HepG2 (cell line): Measurements from ENCODE around the gene KCNS1. TPM values are rescaled to one million over a fixed set of nuclear protein-coding genes. Genes with fewer than 3 reads are reported as not detected.

ENCODE experiments used
- ATM ChIP-seq: fragments of 450-650 bp; IDR thresholded peaks from 2 replicates; pipeline ENCODE4 v1.7.1; 2017; ENCODE audit warnings: mild to moderate bottlenecking, borderline replicate concordance
- ELF4 ChIP-seq: sonication (generic); formaldehyde crosslinking; IDR thresholded peaks from 2 replicates; pipeline ENCODE4 v1.5.0; 2020; ENCODE audit warnings: missing genetic modification reagents, mild to moderate bottlenecking, moderate library complexity, borderline replicate concordance
- ETS1 ChIP-seq: sonication (generic); formaldehyde crosslinking; IDR thresholded peaks from 2 replicates; pipeline ENCODE4 v1.4.0; 2020; ENCODE audit warnings: missing genetic modification reagents
- ETV6 ChIP-seq: sonication (generic); formaldehyde crosslinking; conservative IDR thresholded peaks from 2 replicates; pipeline ENCODE4 v1.4.0; 2020; ENCODE audit warnings: missing genetic modification reagents
- KMT2B ChIP-seq: IDR thresholded peaks from 2 replicates; pipeline ENCODE4 v1.6.1; 2016; ENCODE audit warnings: missing genetic modification reagents, missing compliant biosample characterization
- RNF219 ChIP-seq: sonication (generic); formaldehyde crosslinking; IDR thresholded peaks from 2 replicates; pipeline ENCODE4 v1.5.0; 2020; ENCODE audit warnings: mild to moderate bottlenecking, missing genetic modification reagents
- SALL1 ChIP-seq: sonication (generic); formaldehyde crosslinking; IDR thresholded peaks from 2 replicates; pipeline ENCODE4 v1.8.0; 2022; ENCODE audit warnings: mild to moderate bottlenecking, missing genetic modification reagents
- SIN3A ChIP-seq: IDR thresholded peaks from 2 replicates; pipeline ENCODE4 v1.6.1; 2011; ENCODE audit warnings: low read depth, mild to moderate bottlenecking, control low read depth, low read length, borderline replicate concordance
- TBP ChIP-seq: sonication (generic); formaldehyde crosslinking; IDR thresholded peaks from 2 replicates; pipeline ENCODE4 v1.5.0; 2020; ENCODE audit warnings: missing genetic modification reagents
- ZBTB7B ChIP-seq: sonication (generic); formaldehyde crosslinking; IDR thresholded peaks from 2 replicates; pipeline ENCODE4 v1.4.0; 2020; ENCODE audit warnings: missing genetic modification reagents
- ZNF597 ChIP-seq: sonication (generic); formaldehyde crosslinking; IDR thresholded peaks from 2 replicates; pipeline ENCODE4 v1.5.0; 2020; ENCODE audit warnings: missing genetic modification reagents
- ZNF800 ChIP-seq: sonication (generic); formaldehyde crosslinking; IDR thresholded peaks from 2 replicates; pipeline ENCODE4 v1.4.0; 2020; ENCODE audit warnings: missing genetic modification reagents
- polyA plus RNA-seq, 8 experiments: library from polyadenylated mRNA; depleted of rRNA in 3 of 8; stranded (reverse) in 7 of 8; unstranded in 1 of 8; fragments of >200 nt; fragmentation: Illumina TruSeq in 4 of 8; extraction: Trizol in 4 of 8; gene quantifications; 2 replicates each; pipeline versions ENCODE4 v1.2.1 to v1.2.3, GENCODE V29; 2011 to 2016; ENCODE audit warnings: low read depth in 4 of 8, missing spikeins in 1 of 8, mixed read lengths in 1 of 8; ENCODE audit not compliant: insufficient read depth in 1 of 8
- total RNA-seq, 5 experiments: library from RNA; depleted of rRNA; stranded (reverse); fragments of >200 nt; fragmentation: Illumina TruSeq; extraction: Trizol; gene quantifications; 2 replicates each; pipeline ENCODE4 v1.2.3, GENCODE V29; 2016; ENCODE audit warnings: low read depth in 1 of 5

The KCNS1 gene
- total and polyA plus RNA-seq, 2 of the 13 experiments (the other 11 are each of a cell fraction or from before 2014, with no cell fraction given) = 0.03 TPM; not detected in 1

- TF ChIP-seq ETS1 (CRISPR knock-in tag) (no peak), SIN3A (no peak), ATM (no peak), ZNF800 (CRISPR knock-in tag) (no peak), SALL1 (peak; percentile 61), TBP (CRISPR knock-in tag) (no peak), ETV6 (CRISPR knock-in tag) (no peak), ZBTB7B (0 out of 2 replicates have a peak, but pooled peaks have one; percentile 31), RNF219 (CRISPR knock-in tag) (no peak), ZNF597 (CRISPR knock-in tag) (no peak), ELF4 (CRISPR knock-in tag) (no peak), KMT2B (CRISPR knock-in tag) (0 out of 2 replicates have a peak, but pooled peaks have one; percentile 25)
Measured at GRCh38 chr20:45100563-45101245, at the start of gene KCNS1 (continued).
